Measurements from ENCODE around the gene SEC63.
A peak's percentile ranks its signal among the peaks of the same experiment; 100 is the strongest.
"Not testable (repeated sequence)": the region's sequence is repeated elsewhere in the genome, so short reads cannot be mapped to it uniquely, and the experiment has no call there.

SEC63 gene, protein sequence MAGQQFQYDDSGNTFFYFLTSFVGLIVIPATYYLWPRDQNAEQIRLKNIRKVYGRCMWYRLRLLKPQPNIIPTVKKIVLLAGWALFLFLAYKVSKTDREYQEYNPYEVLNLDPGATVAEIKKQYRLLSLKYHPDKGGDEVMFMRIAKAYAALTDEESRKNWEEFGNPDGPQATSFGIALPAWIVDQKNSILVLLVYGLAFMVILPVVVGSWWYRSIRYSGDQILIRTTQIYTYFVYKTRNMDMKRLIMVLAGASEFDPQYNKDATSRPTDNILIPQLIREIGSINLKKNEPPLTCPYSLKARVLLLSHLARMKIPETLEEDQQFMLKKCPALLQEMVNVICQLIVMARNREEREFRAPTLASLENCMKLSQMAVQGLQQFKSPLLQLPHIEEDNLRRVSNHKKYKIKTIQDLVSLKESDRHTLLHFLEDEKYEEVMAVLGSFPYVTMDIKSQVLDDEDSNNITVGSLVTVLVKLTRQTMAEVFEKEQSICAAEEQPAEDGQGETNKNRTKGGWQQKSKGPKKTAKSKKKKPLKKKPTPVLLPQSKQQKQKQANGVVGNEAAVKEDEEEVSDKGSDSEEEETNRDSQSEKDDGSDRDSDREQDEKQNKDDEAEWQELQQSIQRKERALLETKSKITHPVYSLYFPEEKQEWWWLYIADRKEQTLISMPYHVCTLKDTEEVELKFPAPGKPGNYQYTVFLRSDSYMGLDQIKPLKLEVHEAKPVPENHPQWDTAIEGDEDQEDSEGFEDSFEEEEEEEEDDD

GRCh38 chr6:107957909-107958688 lies at the start of gene SEC63:
Gene SEC63 (minus strand): TSS chr6:107958208. CDS start chr6:107958009, 199 bp downstream.
- no peaks in the 10 kb centered on the region for H3K9me3 ChIP-seq (ENCODE audit: control insufficient read depth in 1 of 2, low read length in 2 of 2)
- peak within 1 kb of the TSS; percentile 79 to 90 for H3K4me3 ChIP-seq (ENCODE audit: low read depth in 1 of 2, low read length in 2 of 2)
- H3K27ac ChIP-seq (ENCODE audit: low read depth, low read length), result peak within 1 kb of the TSS; percentile 83
- peak within 1 kb of the TSS; percentile 76 to 80 for H3K9ac ChIP-seq (ENCODE audit: low read depth in 1 of 2, low read length in 2 of 2)
- no peaks in the 10 kb centered on the region for H3K27me3 ChIP-seq (ENCODE audit: control insufficient read depth in 1 of 2, insufficient read depth in 2 of 2, low read length in 2 of 2)
- H3K36me3 ChIP-seq (ENCODE audit: control insufficient read depth in 1 of 2, insufficient read depth in 2 of 2, low read length in 2 of 2), result peaks cover 0 to 4% of the 10 kb centered on the region in 2 donors
- peaks cover 13 to 20% of the 10 kb centered on the region in 2 donors for H3K4me1 ChIP-seq (ENCODE audit: control insufficient read depth in 1 of 2, insufficient read depth in 2 of 2, low read length in 2 of 2)

- Histone ChIP-seq H3K36me3 (ENCODE audit: control insufficient read depth in 1 of 2, insufficient read depth in 2 of 2, low read length in 2 of 2) (no peaks in the 10 kb centered on the region), H3K27me3 (ENCODE audit: control insufficient read depth in 1 of 2, insufficient read depth in 2 of 2, low read length in 2 of 2) (no peaks in the 10 kb centered on the region), H3K9me3 (ENCODE audit: control insufficient read depth in 1 of 2, low read length in 2 of 2) (peaks cover 3 to 11% of the 10 kb centered on the region in 2 donors), H3K4me3 (ENCODE audit: low read depth in 1 of 2, low read length in 2 of 2) (no peak overlapping the region), H3K4me1 (ENCODE audit: control insufficient read depth in 1 of 2, insufficient read depth in 2 of 2, low read length in 2 of 2) (peaks cover 4 to 11% of the 10 kb centered on the region in 2 donors), H3K9ac (ENCODE audit: low read depth in 1 of 2, low read length in 2 of 2) (no peak overlapping the region), H3K27ac (ENCODE audit: low read depth, low read length) (no peak overlapping the region)
Observed at GRCh38 chr6:108005961-108006360, 48.0 kb upstream of the SEC63 start.

DNA sequence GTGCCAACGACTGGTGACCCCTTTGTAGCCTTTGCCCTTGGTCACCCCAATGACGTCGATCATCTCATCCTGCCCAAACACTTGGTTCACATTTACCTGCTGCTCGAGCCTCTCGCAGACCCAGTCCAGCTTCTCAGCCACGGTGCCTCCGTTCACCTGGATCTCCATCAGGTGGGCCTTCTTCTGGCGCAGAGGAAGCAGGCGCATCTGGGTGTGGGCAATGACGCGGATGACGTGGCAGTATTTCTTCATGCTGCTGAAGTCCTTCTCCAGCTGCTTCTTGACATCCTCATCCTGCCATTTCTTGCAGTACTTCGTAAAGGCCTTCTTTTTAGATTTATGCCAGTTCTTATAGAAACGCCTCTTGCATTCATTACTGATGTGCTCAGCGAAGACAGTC lies 46.9 kb upstream of the SEC63 start:
- no peak overlapping the region for H3K4me3 ChIP-seq (ENCODE audit: low read depth in 1 of 2, low read length in 2 of 2)
- H3K27me3 ChIP-seq (ENCODE audit: control insufficient read depth in 1 of 2, insufficient read depth in 2 of 2, low read length in 2 of 2), result no peaks in the 10 kb centered on the region
- H3K36me3 ChIP-seq (ENCODE audit: control insufficient read depth in 1 of 2, insufficient read depth in 2 of 2, low read length in 2 of 2), result no peaks in the 10 kb centered on the region
- H3K4me1 ChIP-seq (ENCODE audit: control insufficient read depth in 1 of 2, insufficient read depth in 2 of 2, low read length in 2 of 2), result peaks cover 4 to 11% of the 10 kb centered on the region in 2 donors
- peaks cover 3 to 11% of the 10 kb centered on the region in 2 donors for H3K9me3 ChIP-seq (ENCODE audit: control insufficient read depth in 1 of 2, low read length in 2 of 2)
- no peak overlapping the region for H3K9ac ChIP-seq (ENCODE audit: low read depth in 1 of 2, low read length in 2 of 2)
- H3K27ac ChIP-seq (ENCODE audit: low read depth, low read length), result no peak overlapping the region

DNA sequence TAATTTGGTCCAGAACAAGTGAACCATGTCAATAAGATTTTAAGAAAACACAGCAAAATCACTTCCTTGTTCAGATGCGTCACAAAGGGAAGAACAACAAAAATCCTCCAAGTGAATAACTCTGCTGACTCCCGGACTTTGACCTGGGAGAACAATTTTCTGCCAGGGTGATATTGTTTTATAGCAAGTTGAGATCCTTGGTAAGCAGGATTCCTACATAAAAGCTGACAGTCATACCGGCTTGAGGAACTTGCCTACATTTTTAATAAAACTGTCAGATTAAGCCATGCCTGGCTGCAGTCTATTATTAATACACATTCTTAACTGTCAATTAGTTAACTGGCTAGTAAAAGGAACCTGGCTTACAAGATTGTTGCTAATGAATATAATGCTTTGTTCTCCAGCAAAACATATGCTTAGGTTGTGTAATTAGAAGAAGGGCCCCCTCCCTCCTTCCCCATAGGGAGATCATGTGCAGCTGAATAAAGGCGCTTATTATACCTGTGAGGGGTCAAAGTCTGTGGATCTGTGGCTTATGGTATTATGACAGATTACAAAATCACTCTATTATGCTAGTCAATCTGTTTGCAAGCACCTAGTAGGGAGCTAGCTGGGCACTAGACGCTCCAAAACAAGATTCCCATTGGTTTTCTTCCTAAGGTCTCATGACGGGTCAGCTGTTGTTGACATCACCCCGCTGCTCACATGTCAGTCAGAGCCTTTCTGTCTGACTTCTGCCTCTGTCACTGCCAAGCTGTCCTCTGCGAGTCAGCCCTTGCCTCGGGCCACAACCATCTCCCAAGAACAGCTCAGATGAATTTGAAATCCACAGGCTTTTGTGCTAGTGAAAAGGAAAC lies 44.6 kb upstream of the SEC63 start:
- Histone ChIP-seq H3K9me3 (ENCODE audit: control insufficient read depth in 1 of 2, low read length in 2 of 2) (no peaks in the 10 kb centered on the region), H3K36me3 (ENCODE audit: control insufficient read depth in 1 of 2, insufficient read depth in 2 of 2, low read length in 2 of 2) (no peaks in the 10 kb centered on the region), H3K9ac (ENCODE audit: low read depth in 1 of 2, low read length in 2 of 2) (peak overlapping the region in 1 of 2 donors; percentile 50), H3K27ac (ENCODE audit: low read depth, low read length) (peak overlapping the region; percentile 84), H3K27me3 (ENCODE audit: control insufficient read depth in 1 of 2, insufficient read depth in 2 of 2, low read length in 2 of 2) (no peaks in the 10 kb centered on the region), H3K4me3 (ENCODE audit: low read depth in 1 of 2, low read length in 2 of 2) (peak overlapping the region; percentile 42 to 53), H3K4me1 (ENCODE audit: control insufficient read depth in 1 of 2, insufficient read depth in 2 of 2, low read length in 2 of 2) (peaks cover 4 to 11% of the 10 kb centered on the region in 2 donors)

- H3K27me3 ChIP-seq (ENCODE audit: control insufficient read depth in 1 of 2, insufficient read depth in 2 of 2, low read length in 2 of 2), result no peaks in the 10 kb centered on the region
- peaks cover 4 to 11% of the 10 kb centered on the region in 2 donors for H3K4me1 ChIP-seq (ENCODE audit: control insufficient read depth in 1 of 2, insufficient read depth in 2 of 2, low read length in 2 of 2)
- H3K27ac ChIP-seq (ENCODE audit: low read depth, low read length), result peak overlapping the region; percentile 84
- H3K36me3 ChIP-seq (ENCODE audit: control insufficient read depth in 1 of 2, insufficient read depth in 2 of 2, low read length in 2 of 2), result no peaks in the 10 kb centered on the region
- H3K9me3 ChIP-seq (ENCODE audit: control insufficient read depth in 1 of 2, low read length in 2 of 2), result no peaks in the 10 kb centered on the region
- H3K4me3 ChIP-seq (ENCODE audit: low read depth in 1 of 2, low read length in 2 of 2), result peak overlapping the region in 1 of 2 donors; percentile 8
- peak overlapping the region; percentile 25 to 53 for H3K9ac ChIP-seq (ENCODE audit: low read depth in 1 of 2, low read length in 2 of 2)
Observed at GRCh38 chr6:108001696-108002231, 43.8 kb upstream of the SEC63 start.

GRCh38 chr6:108000259-108000658 lies 42.3 kb upstream of the SEC63 start:
- not testable (repeated sequence) for H3K9ac ChIP-seq (ENCODE audit: low read depth in 1 of 2, low read length in 2 of 2); H3K36me3 ChIP-seq (ENCODE audit: control insufficient read depth in 1 of 2, insufficient read depth in 2 of 2, low read length in 2 of 2); H3K4me3 ChIP-seq (ENCODE audit: low read depth in 1 of 2, low read length in 2 of 2); H3K9me3 ChIP-seq (ENCODE audit: control insufficient read depth in 1 of 2, low read length in 2 of 2); H3K27ac ChIP-seq (ENCODE audit: low read depth, low read length); H3K27me3 ChIP-seq (ENCODE audit: control insufficient read depth in 1 of 2, insufficient read depth in 2 of 2, low read length in 2 of 2)
- peaks cover 4 to 11% of the 10 kb centered on the region in 2 donors for H3K4me1 ChIP-seq (ENCODE audit: control insufficient read depth in 1 of 2, insufficient read depth in 2 of 2, low read length in 2 of 2)

DNA sequence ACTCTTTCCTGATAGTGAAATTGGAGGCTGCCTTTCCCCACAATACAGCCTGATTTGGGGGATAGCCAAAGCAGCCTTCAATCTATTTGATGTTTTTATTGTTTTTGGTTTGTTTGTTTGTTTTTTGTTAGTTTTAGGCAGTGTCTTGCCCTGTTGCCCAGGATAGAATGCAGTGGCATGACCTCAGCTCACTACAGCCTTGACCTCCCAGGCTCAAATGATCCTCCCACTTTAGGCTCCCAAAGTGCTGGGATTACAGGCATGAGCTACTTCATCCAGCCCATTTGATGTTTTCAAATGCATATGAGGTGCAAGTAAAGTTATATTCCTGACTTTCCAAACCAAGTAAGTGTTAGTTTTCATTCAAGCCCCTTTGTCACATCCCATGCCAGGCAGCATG lies 41.3 kb upstream of the SEC63 start:
- H3K36me3 ChIP-seq (ENCODE audit: control insufficient read depth in 1 of 2, insufficient read depth in 2 of 2, low read length in 2 of 2), result no peaks in the 10 kb centered on the region
- no peaks in the 10 kb centered on the region for H3K9me3 ChIP-seq (ENCODE audit: control insufficient read depth in 1 of 2, low read length in 2 of 2)
- H3K27me3 ChIP-seq (ENCODE audit: control insufficient read depth in 1 of 2, insufficient read depth in 2 of 2, low read length in 2 of 2), result no peaks in the 10 kb centered on the region
- H3K27ac ChIP-seq (ENCODE audit: low read depth, low read length), result no peak overlapping the region
- no peak overlapping the region for H3K9ac ChIP-seq (ENCODE audit: low read depth in 1 of 2, low read length in 2 of 2)
- peaks cover 4 to 11% of the 10 kb centered on the region in 2 donors for H3K4me1 ChIP-seq (ENCODE audit: control insufficient read depth in 1 of 2, insufficient read depth in 2 of 2, low read length in 2 of 2)
- H3K4me3 ChIP-seq (ENCODE audit: low read depth in 1 of 2, low read length in 2 of 2), result no peak overlapping the region

- Histone ChIP-seq H3K36me3 (ENCODE audit: control insufficient read depth in 1 of 2, insufficient read depth in 2 of 2, low read length in 2 of 2) (no peaks in the 10 kb centered on the region), H3K4me1 (ENCODE audit: control insufficient read depth in 1 of 2, insufficient read depth in 2 of 2, low read length in 2 of 2) (no peaks in the 10 kb centered on the region), H3K9me3 (ENCODE audit: control insufficient read depth in 1 of 2, low read length in 2 of 2) (no peaks in the 10 kb centered on the region), H3K27me3 (ENCODE audit: control insufficient read depth in 1 of 2, insufficient read depth in 2 of 2, low read length in 2 of 2) (no peaks in the 10 kb centered on the region), H3K4me3 (ENCODE audit: low read depth in 1 of 2, low read length in 2 of 2) (no peak overlapping the region), H3K9ac (ENCODE audit: low read depth in 1 of 2, low read length in 2 of 2) (no peak overlapping the region), H3K27ac (ENCODE audit: low read depth, low read length) (no peak overlapping the region)
Observed at GRCh38 chr6:107991772-107992550, 34.0 kb upstream of the SEC63 start.

Data from duodenal mucosa (tissue), 2 donors.